Superior temporal gyrus (tissue), 1 donor: ENCODE results near the gene CLDN16.

Source experiments
- DNase-seq: peaks from one replicate; pipeline ENCODE4 v3.0.0-alpha.2; 2016; ENCODE audit errors: extremely low spot score

CLDN16 gene

DNA sequence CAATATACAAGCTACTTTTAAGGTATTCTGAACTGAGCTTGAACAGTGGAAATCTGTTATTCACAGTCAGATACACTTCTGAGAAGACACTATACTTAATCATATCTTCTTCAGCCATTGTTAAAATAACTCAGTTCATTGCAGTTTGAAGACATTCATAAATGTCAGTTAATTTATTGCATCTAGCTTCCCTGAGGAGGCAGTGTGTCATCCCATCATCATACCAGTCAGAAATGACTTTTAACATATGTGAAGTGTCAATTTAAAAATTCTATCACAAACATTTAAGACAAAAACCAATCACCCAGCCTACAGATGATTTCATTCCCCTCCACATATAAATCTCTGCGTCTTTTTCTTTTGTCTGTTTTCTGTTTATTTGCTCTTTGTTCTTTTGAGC lies 54.3 kb downstream of the CLDN16 start:
- no peak for DNase-seq

DNA sequence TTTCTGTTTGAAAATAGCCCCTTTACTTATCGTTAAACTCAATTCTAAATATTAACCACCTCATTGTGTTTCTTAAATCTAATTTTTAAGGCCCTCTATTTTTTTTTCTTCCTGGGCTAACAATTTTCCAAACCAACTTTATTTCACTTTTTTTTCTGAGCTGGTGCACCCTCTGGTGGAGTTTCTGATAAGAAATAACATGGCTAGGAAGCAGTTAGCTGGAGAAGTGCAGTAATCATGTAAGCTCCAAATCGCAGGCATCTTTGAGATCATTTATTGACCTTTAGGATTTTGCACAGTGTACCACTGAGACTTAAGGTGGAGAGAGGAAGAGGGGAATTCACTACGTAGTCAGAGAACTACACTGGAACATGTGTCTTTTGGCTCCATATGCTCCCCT lies 55.3 kb downstream of the CLDN16 start:
- no peak for DNase-seq

DNA sequence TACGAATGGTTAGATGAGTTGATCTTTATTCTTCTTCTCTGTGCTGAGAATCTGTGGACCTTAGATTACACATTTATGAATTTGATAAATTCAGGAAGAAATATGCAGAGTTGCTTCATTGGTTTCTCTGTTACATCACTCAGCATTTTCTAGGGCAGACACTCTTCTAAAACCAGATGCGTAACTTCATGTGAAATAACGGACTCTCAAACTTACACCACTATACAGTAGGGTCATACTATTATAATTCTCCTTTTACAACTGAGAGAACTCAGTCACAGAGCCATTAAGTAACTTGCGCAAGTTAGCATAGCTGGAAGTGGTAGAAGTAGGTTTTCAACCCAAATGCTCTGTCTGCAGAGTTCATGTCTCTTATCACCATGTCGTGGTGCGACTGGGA lies 56.0 kb downstream of the CLDN16 start:
- DNase-seq: no peak

- no peak for DNase-seq
These were observed 56.7 kb downstream of the CLDN16 start for GRCh38 chr3:190444576-190445145.

GRCh38 chr3:190446573-190447279 lies 58.8 kb downstream of the CLDN16 start:
- no peak for DNase-seq

DNA sequence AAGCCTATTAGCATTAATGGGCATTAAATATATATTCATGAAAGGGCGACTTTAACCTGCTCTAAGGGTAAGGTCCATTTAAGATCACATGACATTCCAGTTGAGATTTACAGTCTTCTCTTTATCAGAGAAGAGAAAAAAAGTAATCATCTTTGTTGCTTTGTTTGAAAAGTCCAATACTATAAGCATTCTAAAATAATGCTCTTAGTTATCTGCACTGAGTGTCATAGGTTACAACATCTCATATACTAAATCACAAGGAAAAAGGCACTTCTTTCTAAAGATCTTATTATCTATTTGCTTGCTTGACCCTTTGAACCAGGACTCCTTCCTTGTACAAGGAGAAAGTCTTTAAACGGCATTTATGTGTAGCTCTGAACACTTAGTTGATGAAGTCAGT lies 60.3 kb downstream of the CLDN16 start:
- no peak for DNase-seq

DNA sequence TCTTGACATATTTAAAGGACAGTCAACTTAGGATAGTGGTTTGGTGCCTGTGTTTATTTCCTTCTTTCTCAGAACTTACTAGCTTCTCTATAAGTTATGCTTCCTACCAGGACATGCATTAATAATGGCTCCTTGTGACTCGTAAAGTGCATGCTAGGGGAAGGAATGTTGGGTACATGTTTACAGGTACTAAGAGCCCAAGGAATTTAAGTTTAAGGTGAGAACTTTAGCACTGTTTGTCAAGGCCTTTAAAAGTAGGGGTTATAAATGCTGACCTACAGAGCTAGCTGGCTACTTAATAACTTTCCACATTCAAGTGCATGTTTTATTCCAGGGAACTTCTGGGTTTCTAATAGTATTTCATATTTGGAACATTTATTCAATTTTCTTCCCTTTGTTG lies 61.8 kb downstream of the CLDN16 start, which contains the start of gene TMEM207:
Gene TMEM207, minus strand, starts transcription at position 101 of the 400 bp plus-strand sequence. Its CDS starts 92 bp downstream, at position 9.
- DNase-seq: no peak

DNA sequence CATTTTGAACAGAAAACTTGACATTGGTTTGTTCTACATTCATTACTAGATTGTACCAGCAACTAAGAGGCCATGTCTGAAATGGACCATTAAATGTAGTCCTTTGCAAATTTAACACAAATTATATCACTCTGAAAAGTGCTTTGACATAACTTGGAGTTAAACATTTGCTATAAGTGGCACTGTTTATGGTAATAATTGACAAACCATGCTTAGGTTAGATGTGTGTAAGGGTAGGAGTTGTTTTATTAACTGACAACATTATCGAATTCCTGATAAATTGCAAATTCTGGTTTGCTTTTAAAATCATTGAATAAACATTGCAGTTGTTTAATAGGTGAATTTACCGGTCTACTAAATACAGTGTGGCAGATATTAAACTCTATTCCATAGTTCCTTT lies 67.9 kb downstream of the CLDN16 start:
- no peak for DNase-seq

DNA sequence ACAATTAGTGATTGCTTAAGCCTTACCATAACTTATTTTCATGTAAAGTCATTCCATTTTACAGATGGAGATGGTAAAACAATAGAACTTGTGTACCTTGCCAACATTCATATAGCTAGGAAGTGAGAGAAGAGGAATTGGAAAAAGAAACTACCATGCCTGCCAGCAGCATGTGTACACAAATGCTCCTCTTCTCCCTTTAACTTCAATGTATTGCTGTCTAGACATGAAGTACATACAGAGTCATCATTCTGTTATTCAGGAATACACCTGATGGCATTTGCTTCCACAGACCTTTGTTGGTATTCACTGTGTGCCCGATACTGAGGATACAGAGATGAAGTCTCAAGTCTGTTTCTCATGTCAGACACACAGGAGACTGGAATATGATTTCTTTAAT lies 68.8 kb downstream of the CLDN16 start:
- no peak for DNase-seq

GRCh38 chr3:190458040-190458439 lies 70.1 kb downstream of the CLDN16 start:
- no peak for DNase-seq
